UCSD-AML1 (cell line): ENCODE results near the gene CHPT1.
A peak's percentile ranks its signal among the peaks of the same experiment; 100 is the strongest.
"Not testable (repeated sequence)": the region's sequence is repeated elsewhere in the genome, so short reads cannot be mapped to it uniquely, and the experiment has no call there.

Experiments used
- DNase-seq: peaks from one replicate; lab custom pipeline; 2025; ENCODE audit not compliant: unreplicated experiment; lab: John Stamatoyannopoulos, UW

CHPT1 gene

DNA sequence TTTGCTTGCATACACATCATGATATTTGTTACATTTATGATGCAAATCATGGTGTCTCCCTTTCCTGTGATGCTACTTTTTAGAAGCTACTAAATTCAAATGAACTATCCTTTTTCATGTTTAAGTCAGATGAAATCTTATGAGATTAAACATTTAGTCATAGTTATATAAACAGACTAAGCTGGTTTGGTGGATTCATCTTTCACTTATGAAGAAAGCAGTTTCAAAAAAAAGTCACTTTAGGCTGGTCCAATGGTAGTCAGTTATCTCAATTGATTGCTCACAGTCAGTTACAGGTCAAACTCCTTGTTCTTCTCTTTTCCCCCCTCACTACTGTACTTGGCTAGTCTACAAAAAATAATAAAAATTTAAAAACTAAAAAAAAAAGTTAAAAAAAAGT lies 22.1 kb downstream of the CHPT1 start:
- DNase-seq: no peak

DNA sequence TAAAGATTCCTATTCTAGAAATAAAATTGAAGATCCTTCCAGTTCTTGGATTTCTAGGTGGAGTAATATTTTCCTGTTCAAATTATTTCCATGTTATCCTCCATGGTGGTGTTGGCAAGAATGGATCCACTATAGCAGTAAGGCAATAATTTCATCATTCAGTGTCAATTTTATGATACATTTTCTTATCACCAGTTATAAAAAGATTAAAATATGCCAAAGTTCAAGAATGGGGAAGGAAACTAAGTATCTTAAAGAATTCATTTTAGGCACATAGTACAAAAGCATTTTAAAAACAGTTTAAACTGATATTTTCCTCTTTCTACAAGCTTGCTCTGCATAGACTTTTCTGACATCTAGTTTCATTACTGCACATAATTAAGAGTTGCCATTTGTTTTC lies 22.7 kb downstream of the CHPT1 start:
- no peak for DNase-seq

DNA sequence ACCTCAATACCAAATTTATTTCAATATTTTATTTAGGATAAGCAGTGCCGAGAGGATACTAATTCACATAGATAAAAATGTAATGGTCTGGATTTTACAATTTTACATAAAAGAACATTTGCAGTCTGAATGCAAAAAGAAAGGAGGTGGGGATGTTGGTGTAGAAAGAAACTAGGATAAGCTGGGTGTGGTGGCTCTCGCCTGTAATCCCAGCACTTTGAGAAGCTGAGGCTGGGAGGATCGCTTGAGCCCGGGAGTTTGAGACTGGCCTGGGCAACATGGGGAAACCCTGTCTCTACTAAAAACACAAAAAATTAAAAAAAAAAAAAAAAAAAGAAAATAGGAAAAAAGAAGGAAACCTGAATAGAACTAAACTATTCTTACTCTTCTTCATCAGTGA lies 25.0 kb downstream of the CHPT1 start:
- no peak for DNase-seq

DNA sequence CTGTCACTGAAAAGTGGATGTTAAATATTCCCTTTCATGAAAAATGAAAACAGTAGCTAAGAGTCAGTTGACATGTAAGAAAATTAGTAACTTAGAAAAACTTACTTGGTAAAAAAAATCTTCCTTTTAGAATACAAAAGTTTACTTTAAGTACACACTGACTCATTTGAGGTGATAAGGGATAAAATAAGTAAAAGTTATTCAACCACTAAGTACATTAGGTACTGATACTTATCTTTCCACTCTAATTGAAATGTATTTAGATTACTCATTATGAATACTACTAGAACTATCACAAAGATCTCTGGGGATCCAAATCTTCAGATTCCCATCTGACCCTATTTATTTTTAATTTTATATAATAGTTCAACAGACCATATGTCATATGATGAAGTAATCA lies 29.7 kb downstream of the CHPT1 start:
- DNase-seq: no peak

- no peak for DNase-seq
Observed at GRCh38 chr12:101729842-101730241, 32.4 kb downstream of the CHPT1 start.

DNA sequence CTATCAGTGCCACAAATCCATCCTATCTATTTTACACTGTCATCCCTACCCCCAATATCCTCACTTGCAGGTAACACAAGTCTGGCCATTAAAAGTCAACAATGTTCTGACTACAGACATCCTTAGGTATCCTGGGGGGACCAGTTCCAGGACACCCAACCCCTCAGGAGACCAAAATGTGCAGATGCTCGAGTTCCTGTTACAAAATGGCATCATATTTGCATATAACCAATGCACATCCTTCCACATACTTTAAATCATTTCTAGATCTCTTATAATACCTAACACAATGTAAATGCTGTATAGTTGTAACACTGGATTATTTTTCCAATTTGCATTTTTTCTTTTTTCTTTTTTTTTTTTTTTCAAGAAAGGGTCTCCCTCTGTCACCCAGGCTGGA lies 34.9 kb downstream of the CHPT1 start:
- DNase-seq: no peak

DNA sequence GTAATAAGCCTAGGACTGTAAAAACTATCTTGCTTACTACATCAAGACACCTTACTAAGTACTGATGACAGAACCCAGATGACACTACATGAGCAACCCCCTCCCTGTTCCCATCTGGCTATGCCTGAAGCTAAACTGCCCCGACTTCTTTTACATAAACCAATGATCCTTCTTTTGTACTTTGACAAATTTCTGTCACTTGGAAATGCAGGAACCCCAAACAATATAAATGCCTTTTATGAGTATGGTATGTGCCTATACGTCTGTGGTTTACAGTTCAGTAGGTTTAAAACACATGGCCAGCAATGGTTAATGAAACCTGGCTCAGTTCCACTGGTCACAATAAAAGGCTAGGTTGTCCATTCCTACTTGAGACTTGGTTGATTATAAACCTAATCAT lies 35.7 kb downstream of the CHPT1 start:
- DNase-seq: no peak

GRCh38 chr12:101734482-101734881 lies 37.0 kb downstream of the CHPT1 start:
- DNase-seq: not testable (repeated sequence)

DNA sequence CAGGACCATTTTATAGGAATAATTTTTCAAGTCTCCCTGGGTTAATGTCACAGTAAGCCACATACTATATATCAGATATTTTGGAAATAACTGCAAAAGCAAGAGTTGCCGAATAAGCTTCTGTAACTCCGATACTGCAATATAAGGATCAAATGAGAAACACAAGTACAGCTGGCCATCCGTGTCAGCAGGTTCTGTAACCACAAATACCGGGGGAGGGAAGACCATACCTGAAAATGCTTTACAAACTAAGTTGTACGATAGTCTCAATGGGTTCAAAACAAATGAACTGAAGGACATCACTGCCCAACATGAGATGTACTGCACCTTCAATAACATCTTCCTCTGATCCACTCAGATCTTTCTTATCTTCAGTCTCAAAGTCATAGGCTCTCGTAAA lies 40.0 kb downstream of the CHPT1 start:
- no peak for DNase-seq

- DNase-seq: no peak
Observed at GRCh38 chr12:101738920-101739665, 41.7 kb downstream of the CHPT1 start, which contains the start of gene SYCP3. Gene SYCP3 (minus strand): TSS chr12:101739462. CDS start chr12:101737935, 1,527 bp downstream.

GRCh38 chr12:101740566-101740965 lies 43.1 kb downstream of the CHPT1 start:
- DNase-seq: no peak

GRCh38 chr12:101740980-101741379 lies 43.5 kb downstream of the CHPT1 start:
- no peak for DNase-seq

DNA sequence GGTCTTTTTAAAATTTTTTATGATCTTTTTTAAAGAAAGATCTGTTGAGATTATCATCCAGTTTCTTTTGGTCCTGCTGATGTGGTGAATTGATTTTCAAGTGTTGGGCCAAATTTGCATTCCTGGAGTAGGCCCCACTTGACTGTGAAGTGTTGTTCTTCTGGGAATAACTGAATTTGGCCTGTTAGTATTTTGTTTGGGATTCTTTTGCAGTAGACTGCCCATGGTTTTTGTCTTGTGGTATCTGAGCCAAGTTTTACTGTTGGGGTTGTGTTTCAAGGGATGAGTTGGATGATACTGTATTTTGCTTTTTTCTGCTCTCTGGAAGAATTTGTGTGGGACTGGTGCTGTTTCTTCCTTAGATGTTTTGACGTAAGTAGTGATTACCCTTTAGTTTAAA lies 45.8 kb downstream of the CHPT1 start:
- DNase-seq: no peak

- DNase-seq: peak; percentile 8
Observed at GRCh38 chr12:101743724-101744472, 46.5 kb downstream of the CHPT1 start.

- DNase-seq: no peak
Observed at GRCh38 chr12:101745481-101745880, 48.0 kb downstream of the CHPT1 start.

DNA sequence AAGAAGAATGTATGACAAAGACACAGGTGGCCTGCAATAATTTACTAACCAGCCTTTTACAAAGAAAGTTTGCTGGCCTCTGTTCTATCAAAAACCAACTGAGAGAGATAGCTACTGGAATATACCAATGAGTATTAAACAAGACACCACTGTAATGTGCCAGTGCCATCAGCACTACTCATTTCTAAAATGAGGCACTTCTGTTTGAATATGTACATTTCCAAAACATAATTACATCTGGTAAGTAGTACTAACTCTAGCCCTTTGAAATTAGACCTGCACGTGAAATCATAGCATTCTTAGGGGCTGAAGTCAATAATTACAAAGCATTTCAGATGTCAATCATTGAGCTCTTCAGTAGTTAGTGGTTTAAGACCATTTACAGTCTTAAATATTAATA lies 48.8 kb downstream of the CHPT1 start:
- no peak for DNase-seq

- no peak for DNase-seq
Observed at GRCh38 chr12:101746661-101747060, 49.2 kb downstream of the CHPT1 start.

GRCh38 chr12:101747697-101748096 lies 50.3 kb downstream of the CHPT1 start:
- no peak for DNase-seq

DNA sequence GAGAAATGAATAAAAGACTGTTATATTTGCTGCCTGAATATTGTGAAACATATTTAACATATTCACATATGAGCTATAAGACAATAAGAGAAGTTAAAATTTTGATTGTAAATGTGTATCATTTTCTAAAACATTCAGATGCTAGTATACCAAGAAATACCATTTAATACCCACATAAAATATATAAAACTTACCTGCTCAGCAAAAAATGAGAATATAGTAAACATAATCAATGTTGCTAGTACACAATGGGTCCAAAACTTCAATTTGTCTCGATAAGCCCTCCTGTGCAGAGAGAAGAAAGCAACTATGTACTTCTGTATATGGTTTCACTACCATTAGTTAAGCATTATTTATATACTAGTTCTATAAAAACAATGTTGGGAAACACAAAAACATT lies 51.5 kb downstream of the CHPT1 start:
- no peak for DNase-seq

DNA sequence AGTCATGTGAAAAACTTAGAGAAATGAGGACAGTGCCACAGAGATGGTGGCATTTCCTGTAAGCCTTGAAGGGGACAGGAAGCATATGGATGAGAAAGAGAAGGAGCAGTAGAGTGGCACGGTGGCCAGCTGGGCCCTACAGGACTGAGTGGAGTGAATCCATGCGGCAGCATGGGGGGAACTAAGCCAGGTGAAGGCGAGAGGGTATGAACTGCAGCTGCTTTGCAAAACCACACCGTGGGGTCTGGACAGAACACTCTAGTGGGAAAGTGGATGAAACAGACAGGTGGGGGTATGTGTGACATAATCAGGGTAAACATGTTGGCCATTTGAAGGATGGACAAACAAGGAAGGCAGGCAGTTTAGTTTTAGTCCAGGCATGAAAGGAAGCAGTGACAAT lies 52.2 kb downstream of the CHPT1 start:
- DNase-seq: no peak

- DNase-seq: no peak
Observed at GRCh38 chr12:101750152-101750551, 52.7 kb downstream of the CHPT1 start.

GRCh38 chr12:101759396-101760047 lies 62.1 kb downstream of the CHPT1 start:
- DNase-seq: no peak
